IPS-18c (cell line): ENCODE measurements around the gene OPCML.

Source experiments
- H3K4me3 ChIP-seq: 2 replicates; pipeline ENCODE4 v1.7.0; 2013; ENCODE audit warnings: low read depth, mild to moderate bottlenecking, low read length, moderate library complexity; ENCODE audit not compliant: insufficient read depth
- H3K9me3 ChIP-seq: one replicate; pipeline ENCODE4 v1.6.1; 2013; ENCODE audit warnings: mild to moderate bottlenecking, low read length, moderate library complexity; ENCODE audit not compliant: control insufficient read depth, insufficient read depth

OPCML gene

GRCh38 chr11:133515107-133515506 is 17.2 kb downstream of the OPCML start:
- Histone ChIP-seq H3K9me3 (no peaks in the 10 kb centered on the region), H3K4me3 (no peak overlapping the region)

- H3K4me3 ChIP-seq: no peak overlapping the region
- H3K9me3 ChIP-seq: no peaks in the 10 kb centered on the region
Measured at GRCh38 chr11:133509924-133510697, 22.2 kb downstream of the OPCML start.

DNA sequence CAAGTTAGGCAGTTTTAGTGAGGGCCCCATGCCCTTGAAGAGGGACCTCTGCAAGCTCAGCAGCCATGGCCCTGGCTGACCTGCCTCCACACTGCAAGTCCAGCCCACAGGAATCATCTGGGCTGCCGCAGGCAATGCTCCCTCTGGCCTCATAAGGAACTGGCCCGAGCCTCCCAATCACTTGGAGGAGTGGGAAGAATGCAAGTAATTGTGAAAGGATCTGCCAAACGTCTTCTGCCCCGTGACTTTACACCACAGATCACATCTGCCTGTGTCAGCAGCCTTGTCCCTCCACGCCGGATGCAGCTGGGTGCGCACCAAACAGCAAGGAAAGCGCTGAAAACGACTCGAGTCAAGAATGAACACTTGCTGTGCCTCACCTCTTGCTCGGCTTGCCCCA is 23.8 kb downstream of the OPCML start:
- H3K4me3 ChIP-seq: no peak overlapping the region
- no peaks in the 10 kb centered on the region for H3K9me3 ChIP-seq

GRCh38 chr11:133507185-133507584 is 25.1 kb downstream of the OPCML start:
- Histone ChIP-seq H3K9me3 (no peaks in the 10 kb centered on the region), H3K4me3 (no peak overlapping the region)

DNA sequence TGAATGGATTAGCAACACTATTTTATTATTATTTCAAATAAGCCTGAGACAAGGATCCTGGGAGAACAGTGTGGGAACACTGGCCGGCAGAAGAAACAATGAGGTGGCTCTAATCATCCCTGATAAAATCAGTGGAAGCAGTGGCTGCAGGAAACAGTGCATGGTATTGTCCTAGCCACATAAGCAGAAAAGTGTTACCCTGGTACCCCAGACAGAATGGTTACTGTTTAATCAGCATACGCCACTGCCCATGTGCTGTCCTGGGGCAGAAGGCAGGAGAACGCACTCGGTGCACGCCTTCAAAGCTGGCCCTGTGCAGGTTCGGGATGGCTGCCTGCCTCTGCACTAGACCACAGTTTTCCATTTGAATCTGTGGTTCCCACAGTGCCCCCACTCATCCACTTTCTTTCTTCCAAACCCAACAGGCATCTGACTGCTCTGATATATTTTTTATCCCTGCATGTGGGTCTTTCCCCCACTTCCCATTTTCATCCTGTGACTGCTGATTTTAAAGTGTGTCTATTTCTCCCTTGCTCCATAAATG is 25.7 kb downstream of the OPCML start:
- Histone ChIP-seq H3K4me3 (no peak overlapping the region), H3K9me3 (no peaks in the 10 kb centered on the region)

GRCh38 chr11:133506023-133506422 is 26.3 kb downstream of the OPCML start:
- Histone ChIP-seq H3K4me3 (no peak overlapping the region), H3K9me3 (no peaks in the 10 kb centered on the region)

GRCh38 chr11:133504906-133505305 is 27.4 kb downstream of the OPCML start:
- Histone ChIP-seq H3K4me3 (no peak overlapping the region), H3K9me3 (no peaks in the 10 kb centered on the region)

- Histone ChIP-seq H3K4me3 (no peak overlapping the region), H3K9me3 (no peaks in the 10 kb centered on the region)
Measured at GRCh38 chr11:133503776-133504175, 28.5 kb downstream of the OPCML start.

GRCh38 chr11:133503236-133503635 is 29.1 kb downstream of the OPCML start:
- H3K9me3 ChIP-seq: no peaks in the 10 kb centered on the region
- no peak overlapping the region for H3K4me3 ChIP-seq

GRCh38 chr11:133501643-133502539 is 30.4 kb downstream of the OPCML start:
- Histone ChIP-seq H3K4me3 (no peak overlapping the region), H3K9me3 (no peaks in the 10 kb centered on the region)

DNA sequence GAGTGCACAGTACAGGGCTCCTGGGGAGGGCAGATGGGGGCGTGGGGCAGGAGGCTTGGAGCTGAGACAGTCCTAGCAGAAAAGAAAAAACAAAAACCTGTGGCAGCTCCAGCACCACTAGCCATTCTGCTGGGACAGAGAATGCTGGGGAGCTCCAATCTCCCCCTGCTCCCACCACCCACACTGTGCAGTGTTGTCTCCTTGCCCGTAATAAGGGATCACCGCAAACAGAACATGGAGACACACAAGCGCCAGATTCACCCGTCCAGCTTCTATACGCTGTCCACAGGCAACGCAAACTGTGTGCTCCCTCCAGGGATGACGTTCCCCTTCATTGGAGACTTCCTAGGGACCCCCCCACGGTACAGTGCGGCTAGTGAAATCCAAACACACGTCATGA is 31.4 kb downstream of the OPCML start:
- Histone ChIP-seq H3K9me3 (no peaks in the 10 kb centered on the region), H3K4me3 (no peak overlapping the region)

- no peaks in the 10 kb centered on the region for H3K9me3 ChIP-seq
- no peak overlapping the region for H3K4me3 ChIP-seq
Measured at GRCh38 chr11:133500435-133500834, 31.9 kb downstream of the OPCML start.

- no peak overlapping the region for H3K4me3 ChIP-seq
- H3K9me3 ChIP-seq: no peaks in the 10 kb centered on the region
Measured at GRCh38 chr11:133498969-133499368, 33.3 kb downstream of the OPCML start.

DNA sequence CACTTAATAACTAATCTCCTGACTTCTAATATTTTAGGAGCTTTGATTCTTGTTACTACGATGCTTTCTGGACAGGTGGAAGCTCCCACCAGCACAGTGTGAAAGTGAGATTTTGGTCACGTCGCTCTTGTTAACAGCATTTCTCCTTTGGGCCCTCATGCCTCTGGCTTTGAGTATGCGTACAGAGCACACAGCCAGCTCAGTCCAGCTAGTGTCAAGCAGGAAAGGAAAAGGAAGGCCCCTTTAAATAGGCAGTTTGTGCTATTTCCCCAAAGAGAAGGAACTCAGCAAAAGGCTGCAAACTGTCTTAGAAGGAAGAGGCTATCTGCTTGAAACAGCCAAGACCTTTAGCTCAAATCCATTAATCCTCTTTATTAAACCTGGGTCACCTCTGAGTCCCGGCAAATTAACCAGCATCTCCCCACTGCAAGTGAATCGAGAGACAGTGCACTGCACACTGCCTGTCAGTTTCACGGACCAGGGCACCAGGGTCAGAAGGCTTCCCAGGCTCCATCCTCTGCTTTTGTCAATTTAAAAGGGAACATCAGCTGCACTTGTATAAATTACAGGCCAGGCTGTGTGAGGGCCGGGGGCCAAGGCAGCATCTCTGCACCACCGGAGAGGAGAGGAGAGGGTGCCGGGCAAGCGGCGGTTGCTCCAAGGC is 34.7 kb downstream of the OPCML start:
- H3K9me3 ChIP-seq: no peaks in the 10 kb centered on the region
- H3K4me3 ChIP-seq: no peak overlapping the region

DNA sequence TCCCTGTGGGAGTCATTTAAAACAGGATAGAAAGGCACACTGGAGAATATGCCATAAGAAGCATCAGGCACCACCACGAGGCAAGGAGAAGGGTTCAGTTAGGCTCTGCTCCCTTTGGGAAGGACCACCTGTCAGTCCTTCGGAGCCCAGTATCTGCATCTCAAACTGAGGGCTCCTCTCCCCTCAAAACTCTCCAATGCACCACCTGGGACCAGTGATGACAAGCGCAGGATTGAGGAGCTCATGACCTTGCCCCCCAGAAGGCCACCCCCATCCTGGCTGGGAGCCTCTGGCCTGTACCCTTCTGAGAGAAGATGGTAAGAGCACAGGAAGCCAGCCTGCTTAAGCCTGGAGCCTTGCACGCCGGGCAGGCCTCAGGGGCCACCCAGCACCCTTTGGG is 39.4 kb downstream of the OPCML start:
- no peak overlapping the region for H3K4me3 ChIP-seq
- H3K9me3 ChIP-seq: no peaks in the 10 kb centered on the region

GRCh38 chr11:133491680-133492383 is 40.5 kb downstream of the OPCML start:
- H3K4me3 ChIP-seq: no peak overlapping the region
- H3K9me3 ChIP-seq: no peaks in the 10 kb centered on the region

GRCh38 chr11:133480722-133481121 is 51.6 kb downstream of the OPCML start:
- no peaks in the 10 kb centered on the region for H3K9me3 ChIP-seq
- no peak overlapping the region for H3K4me3 ChIP-seq
